Muscle layer of colon (tissue), 2 donors: ENCODE results near the gene TAS1R3.

Source experiments
- H3K27ac ChIP-seq: one replicate; pipeline ENCODE4 v1.7.0; 2013; ENCODE audit warnings: low read depth, mild to moderate bottlenecking, low read length, moderate library complexity
- H3K27me3 ChIP-seq, 2 donors: one replicate each; pipeline ENCODE4 v1.7.0; 2013; ENCODE audit warnings: low read length in 2 of 2, mild to moderate bottlenecking in 2 of 2; ENCODE audit not compliant: insufficient read depth in 2 of 2, control insufficient read depth in 1 of 2
- H3K36me3 ChIP-seq: one replicate; pipeline ENCODE4 v1.7.0; 2013; ENCODE audit warnings: mild to moderate bottlenecking, low read length; ENCODE audit not compliant: insufficient read depth
- H3K4me1 ChIP-seq: one replicate; pipeline ENCODE4 v1.7.0; 2013; ENCODE audit warnings: mild to moderate bottlenecking, low read length; ENCODE audit not compliant: insufficient read depth
- H3K4me3 ChIP-seq, 2 donors: one replicate each; pipeline ENCODE4 v1.7.0; 2013; ENCODE audit warnings: low read length in 2 of 2, low read depth in 1 of 2, mild to moderate bottlenecking in 1 of 2, moderate library complexity in 1 of 2
- H3K9ac ChIP-seq: one replicate; pipeline ENCODE4 v1.7.0; 2013; ENCODE audit warnings: low read length
- H3K9me3 ChIP-seq: one replicate; pipeline ENCODE4 v1.7.0; 2013; ENCODE audit warnings: mild to moderate bottlenecking, low read length
- donor health status: abdominal sarcoma.
- donor health status: Adenocarcinoma of cecum.

TAS1R3 gene

DNA sequence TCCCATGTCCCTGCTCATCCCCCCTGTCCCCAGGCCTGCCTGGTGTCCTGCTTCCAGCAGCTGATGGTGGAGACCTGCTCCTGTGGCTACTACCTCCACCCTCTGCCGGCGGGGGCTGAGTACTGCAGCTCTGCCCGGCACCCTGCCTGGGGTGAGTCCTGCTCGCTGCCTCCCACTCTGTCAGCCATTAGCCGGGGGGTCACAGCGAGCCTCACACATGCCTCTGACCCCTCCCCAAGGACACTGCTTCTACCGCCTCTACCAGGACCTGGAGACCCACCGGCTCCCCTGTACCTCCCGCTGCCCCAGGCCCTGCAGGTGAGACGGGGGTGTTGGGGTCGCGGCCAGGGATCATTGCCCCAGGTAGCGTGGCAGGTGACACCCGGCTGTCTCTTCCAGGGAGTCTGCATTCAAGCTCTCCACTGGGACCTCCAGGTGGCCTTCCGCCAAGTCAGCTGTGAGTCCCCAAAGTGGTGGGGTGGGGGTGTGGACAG, 40.8 kb upstream of the TAS1R3 start:
- Histone ChIP-seq H3K9me3 (no peaks in the 10 kb centered on the region), H3K4me3 (no peak overlapping the region), H3K27me3 (peaks cover 0 to 25% of the 10 kb centered on the region in 2 donors), H3K36me3 (no peaks in the 10 kb centered on the region), H3K27ac (no peak overlapping the region), H3K9ac (no peak overlapping the region), H3K4me1 (no peaks in the 10 kb centered on the region)

DNA sequence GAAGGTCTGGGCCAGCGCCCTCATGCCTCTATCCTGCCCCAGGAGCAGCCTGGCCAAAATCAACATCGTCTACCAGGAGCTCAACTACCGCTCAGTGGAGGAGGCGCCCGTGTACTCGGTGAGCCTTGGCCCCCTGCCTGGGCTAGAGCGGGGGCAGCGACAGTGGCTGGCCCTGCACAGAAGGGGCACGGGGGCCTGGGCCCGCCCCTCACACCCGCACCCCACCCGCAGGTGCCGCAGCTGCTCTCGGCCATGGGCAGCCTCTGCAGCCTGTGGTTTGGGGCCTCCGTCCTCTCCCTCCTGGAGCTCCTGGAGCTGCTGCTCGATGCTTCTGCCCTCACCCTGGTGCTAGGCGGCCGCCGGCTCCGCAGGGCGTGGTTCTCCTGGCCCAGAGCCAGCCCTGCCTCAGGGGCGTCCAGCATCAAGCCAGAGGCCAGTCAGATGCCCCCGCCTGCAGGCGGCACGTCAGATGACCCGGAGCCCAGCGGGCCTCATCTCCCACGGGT, 40.0 kb upstream of the TAS1R3 start:
- no peak overlapping the region for H3K4me3 ChIP-seq
- no peaks in the 10 kb centered on the region for H3K4me1 ChIP-seq
- H3K27me3 ChIP-seq = peaks cover 0 to 17% of the 10 kb centered on the region in 2 donors
- H3K9ac ChIP-seq = no peak overlapping the region
- H3K27ac ChIP-seq = no peak overlapping the region
- no peaks in the 10 kb centered on the region for H3K9me3 ChIP-seq
- no peaks in the 10 kb centered on the region for H3K36me3 ChIP-seq

DNA sequence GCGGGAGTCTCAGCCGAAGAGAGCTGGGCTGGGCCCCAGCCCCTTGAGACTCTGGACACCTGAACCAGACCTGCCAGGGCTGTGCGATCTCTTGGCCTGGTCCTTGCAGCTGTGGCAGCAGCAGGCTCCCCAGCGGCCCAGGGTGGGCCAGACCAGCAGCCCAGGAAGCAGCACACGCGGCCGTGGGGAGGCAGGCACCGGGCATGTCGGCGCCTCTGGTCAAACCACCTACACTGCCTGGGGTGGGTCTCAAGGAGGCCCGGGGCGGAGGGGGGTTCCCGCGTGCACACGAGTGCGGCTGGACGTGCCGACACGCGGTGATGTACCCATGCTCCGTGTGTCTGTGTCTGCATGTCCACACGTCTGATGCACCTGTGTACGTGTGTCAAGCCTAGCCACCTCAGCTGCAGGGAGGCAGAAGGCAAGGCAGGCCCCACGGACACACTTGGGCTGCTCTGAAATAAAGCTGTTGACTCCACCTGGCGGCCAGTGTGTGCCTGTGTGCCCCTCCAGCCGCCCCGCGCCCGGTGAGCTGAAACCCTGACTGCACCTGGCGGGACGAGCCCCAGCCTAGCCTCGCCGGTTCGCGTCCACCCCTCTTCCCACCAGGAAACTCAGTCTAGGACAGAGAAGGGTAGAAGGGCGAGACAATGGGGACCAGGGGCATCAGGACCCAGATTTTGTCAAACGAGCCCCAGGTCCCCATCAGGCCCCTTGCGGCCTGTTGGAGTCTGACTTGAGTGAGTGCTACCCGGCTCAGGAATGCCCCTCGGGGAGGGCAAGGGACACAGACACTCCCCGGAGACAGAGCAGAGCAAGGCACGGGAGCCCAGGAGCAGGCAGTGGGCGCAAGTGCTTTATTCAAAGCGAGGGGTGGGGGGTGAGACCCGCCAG, 39.3 kb upstream of the TAS1R3 start:
- H3K36me3 ChIP-seq = no peaks in the 10 kb centered on the region
- H3K9me3 ChIP-seq = no peaks in the 10 kb centered on the region
- no peak overlapping the region for H3K9ac ChIP-seq
- H3K4me3 ChIP-seq = no peak overlapping the region
- H3K27ac ChIP-seq = no peak overlapping the region
- H3K27me3 ChIP-seq = peaks cover 0 to 9% of the 10 kb centered on the region in 2 donors
- no peaks in the 10 kb centered on the region for H3K4me1 ChIP-seq

DNA sequence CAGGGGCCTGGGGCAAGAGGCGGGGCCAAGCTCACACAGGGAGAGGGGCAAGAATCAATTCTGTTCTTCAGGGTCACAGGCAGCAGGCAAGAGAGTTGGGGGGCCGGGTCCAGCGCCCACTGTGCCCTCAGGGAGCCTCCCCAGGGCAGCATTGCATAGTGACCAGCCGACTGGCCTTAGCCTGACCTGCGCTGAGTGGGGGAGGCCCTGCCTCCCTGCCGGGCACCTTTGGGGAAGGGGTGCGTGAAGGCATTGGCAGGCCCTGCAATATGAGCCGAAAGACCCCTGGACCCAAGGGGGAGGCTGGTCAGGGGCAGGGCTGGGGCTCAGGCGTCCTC, 38.7 kb upstream of the TAS1R3 start:
- H3K27ac ChIP-seq = no peak overlapping the region
- H3K27me3 ChIP-seq = peaks cover 0 to 3% of the 10 kb centered on the region in 2 donors
- no peaks in the 10 kb centered on the region for H3K4me1 ChIP-seq
- no peak overlapping the region for H3K4me3 ChIP-seq
- no peaks in the 10 kb centered on the region for H3K36me3 ChIP-seq
- no peak overlapping the region for H3K9ac ChIP-seq
- H3K9me3 ChIP-seq = no peaks in the 10 kb centered on the region

DNA sequence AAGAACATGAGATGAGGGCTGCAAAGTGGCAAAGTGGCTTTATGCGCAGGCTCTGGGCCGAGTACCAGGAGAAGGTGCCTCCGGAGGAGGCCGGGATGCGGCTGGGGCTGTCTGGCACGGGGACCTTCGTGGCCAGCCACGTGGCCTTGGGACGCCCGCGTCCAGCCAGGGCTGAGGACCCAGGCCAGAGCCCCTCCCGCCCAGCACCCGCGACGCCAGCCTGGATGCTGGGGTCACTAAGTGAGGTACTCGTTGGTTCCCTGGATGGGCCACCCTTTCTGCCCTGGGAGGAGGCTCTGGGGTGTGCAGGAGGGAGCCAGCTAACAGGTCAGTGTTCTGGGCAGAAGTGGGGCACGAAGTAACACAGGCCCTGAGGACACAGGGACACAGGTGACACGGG, 38.2 kb upstream of the TAS1R3 start:
- no peak overlapping the region for H3K4me3 ChIP-seq
- H3K9ac ChIP-seq = no peak overlapping the region
- no peaks in the 10 kb centered on the region for H3K36me3 ChIP-seq
- no peaks in the 10 kb centered on the region for H3K9me3 ChIP-seq
- no peak overlapping the region for H3K27ac ChIP-seq
- no peaks in the 10 kb centered on the region for H3K27me3 ChIP-seq
- H3K4me1 ChIP-seq = no peaks in the 10 kb centered on the region

DNA sequence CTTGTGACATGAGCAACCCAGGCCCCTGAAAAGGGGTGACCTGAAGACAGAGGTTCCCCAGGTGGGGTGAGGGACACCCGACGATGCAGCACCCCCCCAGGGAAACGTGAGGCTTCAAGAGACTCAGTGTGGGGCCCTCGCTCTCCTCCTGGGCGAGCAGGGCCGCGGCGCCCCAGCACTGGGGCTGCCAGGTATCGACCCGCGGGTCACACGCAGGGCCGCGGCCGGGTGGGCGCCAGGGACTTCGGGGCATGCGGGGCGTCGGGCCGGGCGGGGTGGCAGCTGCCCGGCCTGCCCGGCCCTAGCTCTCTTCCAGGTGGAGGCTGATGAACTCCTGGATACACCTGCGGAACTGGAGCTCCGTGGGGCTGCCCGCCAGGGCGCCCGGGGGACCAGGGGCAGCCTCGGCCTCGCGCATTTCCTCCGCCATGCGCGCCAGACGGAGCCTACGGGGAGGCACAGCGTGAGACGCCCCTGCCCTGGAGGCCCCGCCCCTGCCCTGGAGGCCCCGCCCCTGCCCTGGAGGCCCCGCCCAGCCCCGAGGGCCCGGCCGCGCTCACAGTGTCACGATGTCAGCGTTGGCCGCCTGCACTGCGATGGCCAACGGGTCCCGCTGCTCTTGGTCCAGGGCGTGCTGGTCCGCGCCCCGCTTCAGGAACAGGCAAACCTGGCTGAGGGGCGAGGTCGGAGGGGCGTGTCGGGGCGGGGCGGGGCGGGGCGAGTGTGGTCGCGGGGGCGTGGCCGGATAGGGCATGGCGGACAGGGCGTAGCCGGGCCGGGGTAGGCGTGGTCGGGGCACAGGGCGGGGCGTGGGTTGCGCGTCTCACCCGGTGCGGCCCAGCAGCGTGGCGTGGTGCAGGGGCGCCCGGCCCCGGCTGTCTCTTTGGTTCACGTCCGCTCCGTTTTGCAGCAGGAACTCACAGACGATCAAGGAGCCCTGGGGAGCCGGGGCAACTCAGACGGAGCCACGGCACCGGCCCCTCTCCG, 37.5 kb upstream of the TAS1R3 start:
- Histone ChIP-seq H3K27ac (no peak overlapping the region), H3K36me3 (no peaks in the 10 kb centered on the region), H3K27me3 (no peaks in the 10 kb centered on the region), H3K9me3 (no peaks in the 10 kb centered on the region), H3K4me3 (no peak overlapping the region), H3K4me1 (no peaks in the 10 kb centered on the region), H3K9ac (no peak overlapping the region)

DNA sequence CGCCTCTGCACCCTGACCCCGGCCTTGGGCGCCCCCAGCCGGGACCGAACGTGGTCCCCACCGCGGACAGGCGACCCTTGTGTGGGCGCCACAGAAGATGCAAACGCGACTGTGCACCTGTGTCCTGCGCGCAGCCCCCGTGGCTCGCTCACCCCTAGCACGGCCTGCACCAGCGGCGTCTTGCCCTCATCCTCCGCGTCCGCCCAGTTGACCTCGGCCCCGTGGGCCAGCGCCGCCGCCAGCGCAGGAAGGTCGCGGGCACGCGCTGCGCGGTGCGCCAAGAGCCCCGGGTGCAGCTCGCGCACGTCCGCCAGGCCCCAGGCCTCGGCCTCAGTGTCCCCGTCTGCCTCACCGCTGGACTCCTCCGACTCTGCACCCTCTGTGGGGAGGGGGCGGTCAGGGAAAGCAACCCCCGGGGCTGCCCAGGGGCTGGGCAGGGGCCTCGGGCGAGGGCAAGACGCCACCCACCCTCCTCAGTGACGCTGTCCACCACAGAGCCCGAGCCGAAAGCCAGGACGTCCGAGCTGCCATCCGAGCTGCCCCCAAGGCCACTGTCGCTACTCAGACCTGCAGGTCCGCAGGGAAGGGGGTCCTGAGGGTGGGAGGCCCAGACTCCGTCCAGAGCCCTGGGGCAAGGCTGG, 36.7 kb upstream of the TAS1R3 start:
- no peaks in the 10 kb centered on the region for H3K27me3 ChIP-seq
- H3K27ac ChIP-seq = no peak overlapping the region
- no peak overlapping the region for H3K4me3 ChIP-seq
- H3K36me3 ChIP-seq = no peaks in the 10 kb centered on the region
- H3K9me3 ChIP-seq = no peaks in the 10 kb centered on the region
- H3K9ac ChIP-seq = no peak overlapping the region
- no peaks in the 10 kb centered on the region for H3K4me1 ChIP-seq

DNA sequence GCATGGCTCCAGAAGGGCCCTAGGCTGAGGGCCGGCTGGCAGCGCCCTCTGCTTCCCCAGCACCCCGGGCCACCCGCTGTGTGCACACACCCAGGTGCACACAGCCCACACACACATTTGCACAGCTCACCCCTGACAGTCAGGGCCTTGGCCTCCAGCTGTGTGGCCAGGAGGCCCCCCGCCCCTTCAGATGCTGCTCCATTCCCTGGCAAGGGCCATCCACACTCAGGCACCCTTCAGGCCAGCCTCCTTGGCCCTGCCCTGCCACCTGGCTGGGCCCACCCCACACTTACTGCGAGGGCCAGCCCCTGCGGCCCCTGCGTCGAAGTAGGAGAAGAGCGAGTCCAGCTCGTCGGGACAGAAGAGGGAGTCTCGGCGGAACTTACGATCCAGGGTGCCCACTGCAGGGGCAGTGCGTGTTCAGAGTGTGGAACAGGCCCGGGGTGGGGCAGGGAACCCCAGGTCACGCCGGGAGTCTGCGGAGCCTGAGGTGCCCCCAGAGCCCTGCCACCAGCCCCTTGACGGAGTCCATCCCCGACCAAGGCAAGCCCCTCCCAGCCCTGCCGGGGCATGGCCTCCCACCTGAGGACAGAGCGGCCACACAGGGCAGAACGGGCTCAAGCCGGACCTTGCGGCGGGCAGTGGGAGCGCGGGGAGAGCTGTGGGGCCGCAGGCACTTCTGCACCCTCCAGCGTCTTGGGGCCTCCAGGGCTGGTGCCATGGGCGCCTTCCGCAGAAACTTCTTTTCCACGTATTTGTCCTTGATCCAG, 35.7 kb upstream of the TAS1R3 start:
- Histone ChIP-seq H3K27me3 (no peaks in the 10 kb centered on the region), H3K9ac (no peak overlapping the region), H3K4me3 (no peak overlapping the region), H3K27ac (no peak overlapping the region), H3K36me3 (no peaks in the 10 kb centered on the region), H3K4me1 (no peaks in the 10 kb centered on the region), H3K9me3 (no peaks in the 10 kb centered on the region)

DNA sequence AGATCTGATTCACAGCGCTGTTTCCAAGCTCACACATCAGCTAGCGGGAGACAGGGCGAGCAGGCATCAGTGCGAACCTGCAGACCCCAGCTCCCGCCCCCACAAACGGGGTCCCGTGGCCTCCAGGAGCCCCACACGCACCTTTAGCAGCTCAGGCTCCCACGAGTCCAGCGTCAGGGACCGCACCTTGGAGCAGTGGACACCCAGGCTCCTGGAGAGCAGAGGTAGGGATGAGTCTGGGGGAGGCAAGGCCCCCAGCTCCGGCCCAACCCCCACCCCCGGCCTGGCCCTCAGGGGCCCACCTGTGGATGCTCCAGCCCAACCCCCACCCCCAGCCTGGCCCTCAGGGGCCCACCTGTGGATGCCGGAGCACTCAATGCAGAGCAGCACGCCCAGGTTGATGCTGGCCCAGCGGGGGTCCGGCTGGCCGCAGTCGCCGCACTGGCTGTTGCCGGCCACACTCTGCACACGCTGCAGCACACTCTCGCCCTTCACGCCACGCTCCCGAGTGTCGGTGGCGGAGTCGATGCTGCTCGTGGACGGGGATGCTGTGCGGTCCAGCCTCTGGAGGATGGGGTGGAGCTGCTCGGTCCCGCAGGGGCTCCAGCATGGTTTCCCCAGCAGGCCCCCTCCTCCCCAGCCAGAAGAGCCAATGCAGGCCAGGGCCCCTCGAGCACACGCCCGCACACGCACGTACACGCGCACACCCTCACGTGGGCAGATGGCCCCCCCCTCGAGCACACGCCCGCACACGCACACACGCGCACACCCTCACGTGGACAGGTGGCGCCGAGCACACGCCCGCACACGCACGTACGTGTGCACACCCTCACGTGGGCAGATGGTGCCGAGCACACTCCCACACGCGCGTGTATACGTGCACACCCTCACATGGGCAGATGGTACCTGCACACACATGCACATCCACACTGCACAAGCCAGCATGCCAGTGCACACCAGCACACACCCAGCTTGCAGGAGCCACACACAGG, 34.7 kb upstream of the TAS1R3 start:
- Histone ChIP-seq H3K9ac (no peak overlapping the region), H3K36me3 (no peaks in the 10 kb centered on the region), H3K4me1 (no peaks in the 10 kb centered on the region), H3K27ac (no peak overlapping the region), H3K4me3 (no peak overlapping the region), H3K27me3 (no peaks in the 10 kb centered on the region), H3K9me3 (no peaks in the 10 kb centered on the region)
